PC-3 (cell line): ENCODE results near the gene PNO1. TPM values are rescaled to one million over a fixed set of nuclear protein-coding genes. Genes with fewer than 3 reads are reported as not detected.

Experiments used
- ATAC-seq: fragments of 200-7000 bp; cut with Tn5 transposase; 2 replicates; pipeline ENCODE4 v1.9.1; 2020; ENCODE audit warnings: mild to moderate bottlenecking, moderate library complexity
- BruUV-seq: library from RNA; stranded (reverse); fragments of 400-500 nt; replicated peaks from 2 replicates; lab custom pipeline; 2021; lab: Mats Ljungman, UMichigan
- CTCF ChIA-PET: fragments of 300-600 bp; sonication (Branson Sonifier 250); formaldehyde crosslinking; loops from one replicate; lab custom pipeline; 2022; ENCODE audit warnings: antibody characterized with exemption; lab: Charles Lee
- POLR2A ChIA-PET: fragments of 300-600 bp; sonication (Branson Sonifier 250); formaldehyde crosslinking; loops from one replicate; lab custom pipeline; 2022; ENCODE audit warnings: antibody characterized with exemption; ENCODE audit not compliant: unreplicated experiment; lab: Charles Lee
- DNase-seq: peaks from one replicate; pipeline ENCODE4 v3.0.0-alpha.2; 2015
- H2AFZ ChIP-seq: fragments of 300-600 bp; sonication (generic); 2 replicates; pipeline ENCODE4 v1.6.0; 2016; ENCODE audit warnings: antibody characterized with exemption, low read length
- H3F3A ChIP-seq: fragments of 300-600 bp; sonication (generic); one replicate; pipeline ENCODE4 v1.6.0; 2017; ENCODE audit warnings: antibody characterized with exemption, low read length, control low read depth, mild to moderate bottlenecking; ENCODE audit not compliant: unreplicated experiment
- H3K27ac ChIP-seq: fragments of 300-600 bp; sonication (generic); 2 replicates; pipeline ENCODE4 v1.5.1; 2016; ENCODE audit warnings: mild to moderate bottlenecking, low read length
- H3K27me3 ChIP-seq: fragments of 300-600 bp; sonication (generic); 2 replicates; pipeline ENCODE4 v1.6.1; 2016; ENCODE audit warnings: low read length, mixed read lengths
- H3K36me3 ChIP-seq: fragments of 300-600 bp; sonication (generic); 2 replicates; pipeline ENCODE4 v1.6.1; 2016; ENCODE audit warnings: low read depth, mixed run types, low read length, mixed read lengths
- H3K4me1 ChIP-seq: fragments of 300-600 bp; sonication (generic); 2 replicates; pipeline ENCODE4 v1.5.1; 2016; ENCODE audit warnings: low read length; ENCODE audit not compliant: insufficient read depth
- H3K4me2 ChIP-seq: fragments of 300-600 bp; sonication (generic); 2 replicates; pipeline ENCODE4 v1.6.0; 2016; ENCODE audit warnings: low read length
- H3K4me3 ChIP-seq: fragments of 300-600 bp; sonication (generic); 2 replicates; pipeline ENCODE4 v1.5.1; 2016; ENCODE audit warnings: mild to moderate bottlenecking, low read length, mixed read lengths
- H3K79me2 ChIP-seq: fragments of 300-600 bp; sonication (generic); 2 replicates; pipeline ENCODE4 v1.6.1; 2017; ENCODE audit warnings: low read length, mixed read lengths
- H3K9ac ChIP-seq: fragments of 300-600 bp; sonication (generic); 2 replicates; pipeline ENCODE4 v1.6.0; 2016; ENCODE audit warnings: mild to moderate bottlenecking, low read length
- H3K9me2 ChIP-seq: fragments of 300-600 bp; sonication (generic); replicated peaks from 2 replicates; pipeline ENCODE4 v1.6.1; 2016; ENCODE audit warnings: mixed run types, low read length, mixed read lengths
- H3K9me3 ChIP-seq: fragments of 300-600 bp; sonication (generic); 2 replicates; pipeline ENCODE4 v1.6.1; 2016; ENCODE audit warnings: low read length, mixed read lengths
- H4K20me1 ChIP-seq: fragments of 300-600 bp; sonication (generic); 2 replicates; pipeline ENCODE4 v1.6.1; 2016; ENCODE audit warnings: low read length, mixed read lengths
- EZH2 ChIP-seq: fragments of 300-600 bp; sonication (generic); IDR thresholded peaks from one replicate; pipeline ENCODE4 v1.6.1; 2017; ENCODE audit warnings: antibody characterized with exemption, mild to moderate bottlenecking, low read length; ENCODE audit not compliant: unreplicated experiment
- EZH2phosphoT487 ChIP-seq: fragments of 300-600 bp; sonication (generic); IDR thresholded peaks from 2 replicates; pipeline ENCODE4 v1.6.1; 2018; ENCODE audit warnings: mild to moderate bottlenecking, antibody characterized with exemption, low read length, borderline replicate concordance
- intact Hi-C: fragments of 100-400 bp; cut with micrococcal nuclease; formaldehyde crosslinking; loops from 2 replicates; pipeline ENCODE4 v1.9.0; 2023
- total RNA-seq: library from RNA; depleted of rRNA; stranded (reverse); fragments of >200 nt; gene quantifications from 2 replicates; pipeline ENCODE4 v1.2.3, GENCODE V29; 2014; rRNA removed
- TF ChIP-seq, protein P1 (sequence below): fragments of 300-600 bp; sonication (generic); conservative IDR thresholded peaks from 2 replicates; pipeline ENCODE4 v1.5.1; 2017; ENCODE audit warnings: antibody characterized with exemption, low read depth, mild to moderate bottlenecking, low read length

The PNO1 gene
- total RNA-seq, 1 experiment from 2014 or later: 50.8 TPM

DNA sequence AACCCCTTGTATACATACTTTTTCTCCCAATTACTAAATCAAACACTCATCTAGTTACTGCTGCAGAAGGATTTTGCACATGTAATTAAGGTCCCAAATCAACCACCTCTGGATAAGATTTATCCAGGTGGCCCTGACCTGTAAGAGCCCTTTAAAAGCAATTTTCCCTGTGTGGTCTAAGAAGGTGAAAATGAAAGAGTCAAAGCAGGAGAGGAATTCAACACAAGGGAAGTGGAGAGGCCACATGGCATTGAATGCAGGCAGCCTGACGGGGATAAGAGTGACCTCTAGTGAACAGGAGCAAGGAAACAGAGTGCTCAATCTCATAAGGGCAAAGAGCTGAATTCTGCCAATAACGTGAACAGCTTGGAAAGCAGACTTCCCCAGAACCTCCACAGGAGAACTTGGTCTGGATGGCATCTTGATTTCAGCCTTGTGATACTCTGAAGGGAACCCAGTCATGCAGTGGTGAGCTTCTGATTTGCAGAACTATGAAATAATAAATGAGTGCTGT lies 67.5 kb downstream of the PNO1 start:
- H2AFZ ChIP-seq: 0 out of 2 replicates have a peak overlapping the region, but pooled peaks have one; percentile 25
- no peaks in the 10 kb centered on the region for H3K9me2 ChIP-seq
- H4K20me1 ChIP-seq: no peaks in the 10 kb centered on the region
- H3K4me1 ChIP-seq: no peaks in the 10 kb centered on the region
- H3K36me3 ChIP-seq: no peaks in the 10 kb centered on the region
- no peak overlapping the region for H3K4me3 ChIP-seq
- no peak overlapping the region for H3K27ac ChIP-seq
- CTCF ChIA-PET: interaction anchor here (2.3 kb wide), 1 partner anchor 28 kb away, joined by 13 read pairs; no protein-coding TSS in a partner anchor
- no peak overlapping the region for H3K9ac ChIP-seq
- no TSS peak for BruUV-seq
- DNase-seq (peak; percentile 48), ATAC-seq (peak; percentile 77)
- H3K9me3 ChIP-seq: no peaks in the 10 kb centered on the region
- POLR2A ChIA-PET: no interaction called here
- TF ChIP-seq EZH2: no peak
- TF ChIP-seq EZH2phosphoT487: no peak
- TF ChIP-seq, protein P1, sequence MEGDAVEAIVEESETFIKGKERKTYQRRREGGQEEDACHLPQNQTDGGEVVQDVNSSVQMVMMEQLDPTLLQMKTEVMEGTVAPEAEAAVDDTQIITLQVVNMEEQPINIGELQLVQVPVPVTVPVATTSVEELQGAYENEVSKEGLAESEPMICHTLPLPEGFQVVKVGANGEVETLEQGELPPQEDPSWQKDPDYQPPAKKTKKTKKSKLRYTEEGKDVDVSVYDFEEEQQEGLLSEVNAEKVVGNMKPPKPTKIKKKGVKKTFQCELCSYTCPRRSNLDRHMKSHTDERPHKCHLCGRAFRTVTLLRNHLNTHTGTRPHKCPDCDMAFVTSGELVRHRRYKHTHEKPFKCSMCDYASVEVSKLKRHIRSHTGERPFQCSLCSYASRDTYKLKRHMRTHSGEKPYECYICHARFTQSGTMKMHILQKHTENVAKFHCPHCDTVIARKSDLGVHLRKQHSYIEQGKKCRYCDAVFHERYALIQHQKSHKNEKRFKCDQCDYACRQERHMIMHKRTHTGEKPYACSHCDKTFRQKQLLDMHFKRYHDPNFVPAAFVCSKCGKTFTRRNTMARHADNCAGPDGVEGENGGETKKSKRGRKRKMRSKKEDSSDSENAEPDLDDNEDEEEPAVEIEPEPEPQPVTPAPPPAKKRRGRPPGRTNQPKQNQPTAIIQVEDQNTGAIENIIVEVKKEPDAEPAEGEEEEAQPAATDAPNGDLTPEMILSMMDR: peak; percentile 61
- H3F3A ChIP-seq: no peaks in the 10 kb centered on the region
- peaks cover 100% of the 10 kb centered on the region for H3K79me2 ChIP-seq
- H3K4me2 ChIP-seq: no peak overlapping the region
- H3K27me3 ChIP-seq: no peaks in the 10 kb centered on the region
- intact Hi-C loops: no loop called here

Other genes starting within 250 kb of the PNO1 start
- 19.1 and 24.6 TPM in 2 replicates for gene C1D, start 94.9 kb upstream of the PNO1 start, total RNA-seq
- 13.7 and 21.8 TPM in 2 replicates for gene PPP3R1, start 94.6 kb downstream of the PNO1 start, total RNA-seq
- gene CNRIP1, start 162.1 kb downstream of the PNO1 start, total RNA-seq: 11.6 and 11.7 TPM in 2 replicates
- not detected in 2 replicates for gene PLEK, start 207.4 kb downstream of the PNO1 start, total RNA-seq